Esophagus mucosa (tissue), 1 donor: Measurements from ENCODE around the gene SEC61A2. TPM values are rescaled to one million over a fixed set of nuclear protein-coding genes. Genes with fewer than 3 reads are reported as not detected.

Source experiments
- ATAC-seq: fragments of 200-7000 bp; cut with Tn5 transposase; one replicate; pipeline ENCODE4 v1.9.1; 2020
- total RNA-seq: library from RNA; stranded (reverse); gene quantifications from one replicate; pipeline ENCODE4 v1.2.4, GENCODE V29; 2023
- donor health status: DM: yes; HTN: yes; CAD: no.

The SEC61A2 gene
- total RNA-seq, 1 donor from 2014 or later, result 2.8 TPM

- ATAC-seq, result no peak
These were observed 71.4 kb downstream of the SEC61A2 start for GRCh38 chr10:12200850-12201249.

- ATAC-seq, result no peak
These were observed 72.1 kb downstream of the SEC61A2 start for GRCh38 chr10:12201543-12201942.

DNA sequence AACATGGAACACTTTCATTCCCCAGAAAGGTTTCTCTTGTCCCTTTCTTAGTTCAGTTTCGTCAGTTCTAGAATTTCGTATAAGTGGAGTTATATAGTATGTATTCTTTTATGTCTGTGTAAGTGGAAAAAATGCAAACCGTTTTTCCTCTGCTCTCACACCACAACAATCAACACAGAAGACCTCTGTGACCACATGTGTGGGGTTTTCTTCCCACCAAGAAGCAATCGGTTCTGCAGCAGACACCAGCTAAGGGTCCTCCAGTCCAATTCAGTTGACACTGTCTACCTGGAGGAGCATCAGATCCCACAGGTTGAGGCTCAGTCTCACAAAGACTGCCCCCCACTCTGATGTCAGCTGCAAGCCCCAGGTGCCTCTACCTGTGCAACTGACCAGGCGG, 72.7 kb downstream of the SEC61A2 start:
- no peak for ATAC-seq

DNA sequence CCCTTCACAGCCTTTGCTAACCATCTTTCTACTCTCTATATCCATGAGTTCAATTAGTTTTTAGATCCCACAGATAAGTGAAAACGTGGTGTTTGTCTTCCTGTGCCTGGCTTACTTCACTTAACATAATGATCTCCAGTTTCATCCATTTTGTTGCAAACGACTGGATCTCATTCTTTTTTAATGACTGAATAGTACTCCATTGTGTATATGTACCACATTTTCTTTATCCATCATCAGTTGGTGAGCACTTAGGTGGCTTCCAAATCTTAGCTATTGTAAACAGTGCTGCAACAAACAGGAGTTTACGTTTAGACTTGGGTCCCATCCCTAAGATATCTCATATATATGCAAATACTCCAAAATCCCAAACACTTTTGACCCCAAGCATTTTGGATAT, 75.6 kb downstream of the SEC61A2 start:
- ATAC-seq, result no peak

DNA sequence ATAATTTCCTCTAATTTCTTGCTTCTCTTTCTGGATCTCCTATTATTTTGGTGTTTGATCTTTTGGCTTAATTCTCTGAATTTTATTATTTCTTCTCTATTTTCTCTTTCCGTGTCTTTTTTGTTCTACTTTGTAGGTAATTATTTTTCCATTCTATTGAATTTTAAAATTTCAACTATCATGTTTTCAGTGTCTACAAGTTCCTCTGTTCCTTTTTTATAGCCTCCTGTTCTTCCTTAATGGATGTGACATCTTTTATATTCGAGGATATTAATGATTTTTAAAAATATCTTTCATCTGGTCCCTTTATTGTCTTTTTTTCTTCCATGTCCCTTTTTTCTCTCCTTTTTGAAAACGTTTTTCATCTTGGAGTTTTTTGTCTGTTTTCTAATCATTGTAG, 77.6 kb downstream of the SEC61A2 start:
- no peak for ATAC-seq

DNA sequence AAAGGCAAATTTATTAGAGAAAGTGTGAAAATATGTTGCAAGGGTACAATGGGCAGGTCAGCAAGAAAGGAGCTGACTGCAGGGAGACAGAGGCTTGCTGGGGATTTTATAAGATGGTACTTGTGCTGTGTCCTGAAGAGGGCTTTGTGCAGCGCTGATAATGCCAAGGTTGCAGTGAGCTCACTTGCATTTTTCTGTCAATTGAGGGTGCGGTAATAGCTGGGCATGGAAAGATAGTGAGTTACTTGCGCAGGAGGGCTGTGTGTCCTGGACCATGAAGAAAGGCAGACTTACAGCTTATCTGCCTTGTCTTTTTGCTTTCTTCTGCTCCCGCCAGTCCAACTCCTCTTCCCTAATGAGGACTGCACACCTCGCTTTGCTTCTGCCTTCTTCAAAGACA, 79.0 kb downstream of the SEC61A2 start:
- no peak for ATAC-seq

- ATAC-seq, result peak; percentile 53
These were observed 83.0 kb downstream of the SEC61A2 start for GRCh38 chr10:12212454-12212853.

GRCh38 chr10:12213621-12214020, 84.1 kb downstream of the SEC61A2 start:
- no peak for ATAC-seq

DNA sequence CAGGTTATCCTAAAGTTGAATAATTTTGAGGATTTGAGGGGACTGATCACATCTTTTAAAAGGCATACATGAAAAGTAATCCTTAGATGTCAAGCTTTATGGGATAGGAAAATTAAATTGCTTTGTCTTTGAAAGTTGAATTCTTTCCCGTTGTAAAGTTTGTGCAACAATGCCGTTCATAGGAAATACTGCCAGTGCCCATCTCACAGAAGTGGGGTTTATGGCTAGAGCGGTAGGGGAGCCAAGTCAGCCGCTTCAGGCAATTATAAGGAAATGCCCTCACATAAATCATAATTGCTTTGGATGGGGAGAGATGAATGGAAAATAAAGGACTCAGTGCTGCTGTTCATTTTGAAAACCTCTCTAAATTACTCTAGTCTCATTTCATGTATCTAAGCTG, 84.6 kb downstream of the SEC61A2 start:
- no peak for ATAC-seq

DNA sequence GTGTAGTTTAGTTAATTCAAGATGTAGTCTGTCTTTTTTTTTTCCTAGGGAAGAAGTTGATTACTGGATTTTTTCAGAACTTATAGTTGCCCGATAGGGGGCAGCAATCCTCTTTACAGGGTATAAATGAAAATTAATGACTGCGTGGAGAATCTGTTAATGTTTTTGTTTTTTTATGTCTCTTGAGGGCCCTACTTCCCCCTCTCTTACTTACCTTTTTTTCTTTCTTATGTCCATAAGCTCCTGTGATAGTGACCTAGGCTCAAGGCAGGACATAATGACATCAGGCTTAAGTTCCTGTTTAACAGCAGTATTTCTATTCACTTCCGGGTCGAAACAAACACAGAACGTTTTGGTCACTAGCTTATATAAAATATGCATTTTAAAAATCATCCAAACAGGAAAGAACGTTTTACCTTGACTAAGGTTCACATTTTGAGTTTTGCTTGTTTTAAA, 85.3 kb downstream of the SEC61A2 start:
- no peak for ATAC-seq

Other genes starting within 250 kb of the SEC61A2 start
- gene UPF2, start 86.9 kb upstream of the SEC61A2 start, total RNA-seq, result 10.0 TPM
- 21.7 TPM for gene DHTKD1, start 60.7 kb upstream of the SEC61A2 start, total RNA-seq
- gene NUDT5, start 66.2 kb downstream of the SEC61A2 start, total RNA-seq, result 40.8 TPM
- gene CDC123, start 66.5 kb downstream of the SEC61A2 start, total RNA-seq, result 65.0 TPM
- gene CAMK1D, start 219.9 kb downstream of the SEC61A2 start, total RNA-seq, result 10.7 TPM